Measurements from ENCODE around the gene HARBI1. TPM values are rescaled to one million over a fixed set of nuclear protein-coding genes. Genes with fewer than 3 reads are reported as not detected.

HARBI1 gene
- total RNA-seq, 1 experiment from 2014 or later, result 4.9 TPM

DNA sequence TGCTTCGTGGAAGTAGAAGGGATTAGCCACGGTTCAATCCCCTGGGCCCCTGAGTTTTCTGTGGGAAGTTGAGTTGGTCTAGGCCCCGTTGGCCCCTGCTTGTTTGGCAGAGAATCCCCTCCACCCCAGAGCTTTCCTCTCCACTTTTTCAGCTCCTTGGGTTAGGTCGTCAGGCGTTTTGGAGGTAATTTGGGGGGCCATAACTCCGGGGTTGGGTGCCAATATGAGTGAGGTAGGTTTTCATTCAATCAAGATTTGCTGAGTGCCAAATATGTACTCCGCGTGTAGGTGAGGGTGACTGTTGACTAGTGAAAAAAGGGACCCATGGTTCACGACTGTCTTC lies 916 bp upstream of the HARBI1 start:
- H3K9me3 ChIP-seq (replicated peaks), result no peaks in the 10 kb centered on the region
- no peak for DNase-seq (ENCODE audit: low read depth in 1 of 2, low spot score in 2 of 2)
- peak overlapping the region; percentile 99 for H3K27ac ChIP-seq
- H3K4me3 ChIP-seq, result peak overlapping the region; percentile 72
- H3K27me3 ChIP-seq (replicated peaks), result no peaks in the 10 kb centered on the region
- H3K36me3 ChIP-seq, result peaks cover 5% of the 10 kb centered on the region; the same call in 1 of the 2 replicates
- peaks cover 12% of the 10 kb centered on the region for H3K4me1 ChIP-seq (replicated peaks)

DNA sequence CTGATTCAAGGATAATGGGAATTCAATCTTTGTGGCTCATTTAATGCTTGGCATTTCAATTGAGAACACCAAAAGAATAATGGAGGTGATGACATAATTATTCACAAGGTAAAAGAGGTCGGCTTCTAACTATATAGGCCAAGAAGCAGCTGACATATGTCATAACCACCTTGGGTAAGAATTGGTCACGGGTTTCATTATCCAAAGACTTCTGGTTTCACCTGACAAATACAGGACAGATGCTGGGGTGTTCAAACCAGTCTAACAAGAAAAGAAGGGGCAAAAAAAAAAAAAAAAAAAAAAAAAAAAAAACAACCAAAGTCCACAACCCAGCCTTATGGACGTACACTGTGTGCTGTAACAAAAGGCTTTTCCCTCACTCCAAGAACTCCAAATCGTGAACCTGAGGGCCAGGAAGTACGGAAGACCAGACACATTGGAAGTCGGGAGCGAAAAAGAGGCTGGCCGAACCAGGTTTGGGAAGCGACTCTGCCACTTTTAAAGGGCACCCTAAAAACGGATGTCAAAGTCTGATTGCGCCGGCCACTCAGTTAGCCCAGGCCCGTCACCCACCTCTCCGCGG lies 385 bp downstream of the HARBI1 start:
- Histone ChIP-seq H3K27me3 (replicated peaks) (no peaks in the 10 kb centered on the region), H3K4me1 (replicated peaks) (peaks cover 12% of the 10 kb centered on the region)

DNA sequence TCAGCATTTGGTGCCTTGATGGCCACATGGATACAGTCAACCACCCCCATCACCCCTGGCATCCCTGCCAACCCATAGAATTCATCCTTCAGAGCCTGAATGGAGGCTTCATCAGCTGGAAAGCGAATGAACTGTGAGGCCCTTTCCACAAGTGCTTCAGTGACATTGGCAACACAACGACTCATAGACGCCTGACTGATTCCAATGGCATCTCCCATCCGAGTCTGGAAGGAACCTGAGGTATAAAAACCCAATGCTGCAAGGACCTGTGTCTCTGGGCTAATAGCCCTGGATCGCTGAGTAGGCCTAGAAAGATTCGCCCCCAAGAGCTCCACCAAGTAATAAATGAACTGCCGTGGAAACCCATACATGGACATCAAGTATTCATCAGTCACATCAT lies 1.3 kb downstream of the HARBI1 start:
- H3K27me3 ChIP-seq (replicated peaks), result no peaks in the 10 kb centered on the region
- peaks cover 12% of the 10 kb centered on the region for H3K4me1 ChIP-seq (replicated peaks)
- no peak for DNase-seq (ENCODE audit: low read depth in 1 of 2, low spot score in 2 of 2)
- no peak overlapping the region for H3K4me3 ChIP-seq
- H3K27ac ChIP-seq, result no peak overlapping the region
- no peaks in the 10 kb centered on the region for H3K9me3 ChIP-seq (replicated peaks)
- H3K36me3 ChIP-seq, result no peaks in the 10 kb centered on the region

More for the DNA sequence above, 385 bp downstream of the HARBI1 start:
- Histone ChIP-seq H3K4me3 (peak overlapping the region; percentile 72), H3K9me3 (replicated peaks) (no peaks in the 10 kb centered on the region), H3K27ac (peak overlapping the region; percentile 99), H3K36me3 (no peaks in the 10 kb centered on the region; the same call in 1 of the 2 replicates)
- DNase-seq (ENCODE audit: low read depth in 1 of 2, low spot score in 2 of 2), result no peak

- Histone ChIP-seq H3K27ac (no peak overlapping the region), H3K4me3 (no peak overlapping the region), H3K27me3 (replicated peaks) (no peaks in the 10 kb centered on the region), H3K4me1 (replicated peaks) (peaks cover 8% of the 10 kb centered on the region), H3K9me3 (replicated peaks) (no peaks in the 10 kb centered on the region), H3K36me3 (no peaks in the 10 kb centered on the region)
- DNase-seq (ENCODE audit: low read depth in 1 of 2, low spot score in 2 of 2), result no peak
These were observed 4.7 kb downstream of the HARBI1 start for GRCh38 chr11:46612326-46612725.

DNA sequence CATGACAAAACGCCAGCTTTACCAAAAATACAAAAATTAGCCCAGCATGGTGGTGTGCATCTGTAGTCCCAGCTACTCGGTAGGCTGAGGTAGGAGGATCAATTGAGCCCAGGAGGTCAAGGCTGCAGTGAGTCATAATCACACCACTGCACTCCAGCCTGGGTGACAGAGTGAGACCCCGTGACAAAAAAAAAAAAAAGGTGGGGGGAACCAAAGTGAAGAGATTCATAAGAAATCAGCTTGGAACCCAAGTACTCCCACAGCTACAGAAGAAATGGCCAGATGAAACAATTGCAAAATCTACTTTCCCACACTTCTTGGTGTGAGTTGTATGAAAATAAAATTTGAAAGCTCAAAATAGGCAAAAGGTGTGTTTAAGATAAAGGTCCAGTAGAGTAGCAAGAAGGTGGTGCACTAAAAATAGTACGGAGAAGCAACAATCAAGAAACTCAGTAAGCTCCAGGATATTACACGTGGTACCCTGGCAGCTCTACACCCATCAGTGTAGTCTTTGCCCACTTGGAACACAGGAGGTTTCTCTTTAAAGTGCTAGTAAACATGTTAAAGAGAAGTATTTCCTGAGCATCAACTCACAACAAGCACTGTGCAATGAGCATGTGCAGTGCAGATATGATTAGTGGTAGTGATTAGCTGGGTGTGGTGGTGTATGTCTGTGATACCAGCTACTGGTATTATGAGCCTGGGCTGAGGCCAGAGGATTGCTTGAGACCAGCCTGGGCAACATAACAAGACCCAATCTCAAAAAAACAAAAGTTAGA lies 5.3 kb downstream of the HARBI1 start:
- Histone ChIP-seq H3K36me3 (no peaks in the 10 kb centered on the region), H3K4me3 (no peak overlapping the region), H3K4me1 (replicated peaks) (peaks cover 8% of the 10 kb centered on the region), H3K27me3 (replicated peaks) (no peaks in the 10 kb centered on the region), H3K9me3 (replicated peaks) (no peaks in the 10 kb centered on the region), H3K27ac (no peak overlapping the region)
- no peak for DNase-seq (ENCODE audit: low read depth in 1 of 2, low spot score in 2 of 2)

- no peak for DNase-seq (ENCODE audit: low read depth in 1 of 2, low spot score in 2 of 2)
- no peak overlapping the region for H3K27ac ChIP-seq
- no peak overlapping the region for H3K4me3 ChIP-seq
- no peaks in the 10 kb centered on the region for H3K4me1 ChIP-seq (replicated peaks)
- no peaks in the 10 kb centered on the region for H3K36me3 ChIP-seq
- no peaks in the 10 kb centered on the region for H3K27me3 ChIP-seq (replicated peaks)
- H3K9me3 ChIP-seq (replicated peaks), result no peaks in the 10 kb centered on the region
These were observed 7.6 kb downstream of the HARBI1 start for GRCh38 chr11:46609386-46609785.

GRCh38 chr11:46607516-46607915 lies 9.5 kb downstream of the HARBI1 start:
- Histone ChIP-seq H3K4me3 (no peak overlapping the region), H3K4me1 (replicated peaks) (no peaks in the 10 kb centered on the region), H3K27me3 (replicated peaks) (no peaks in the 10 kb centered on the region), H3K27ac (no peak overlapping the region), H3K36me3 (peaks cover 3% of the 10 kb centered on the region; the same call in 1 of the 2 replicates), H3K9me3 (replicated peaks) (no peaks in the 10 kb centered on the region)
- DNase-seq (ENCODE audit: low read depth in 1 of 2, low spot score in 2 of 2), result no peak

DNA sequence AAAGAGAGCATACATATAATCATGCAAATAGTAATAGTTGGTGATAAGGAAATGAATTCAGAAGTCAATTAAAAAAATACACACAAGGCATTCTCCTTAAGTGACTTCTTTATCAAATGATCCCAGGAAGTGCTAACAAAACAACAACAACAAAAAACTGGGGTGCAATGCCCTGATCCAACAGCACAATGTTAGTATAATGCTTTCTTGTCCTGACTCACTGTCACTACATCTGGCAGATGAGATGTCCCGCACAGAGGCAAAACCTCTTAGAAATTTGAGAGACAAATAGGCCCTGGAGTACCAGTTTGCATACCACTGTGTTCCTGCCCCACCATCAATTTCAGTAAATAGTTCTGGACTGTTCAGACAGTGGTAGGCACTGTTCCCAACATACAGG lies 12.2 kb downstream of the HARBI1 start:
- DNase-seq (ENCODE audit: low read depth in 1 of 2, low spot score in 2 of 2), result no peak
- H3K36me3 ChIP-seq, result peaks cover 7% of the 10 kb centered on the region; the same call in 1 of the 2 replicates
- no peaks in the 10 kb centered on the region for H3K4me1 ChIP-seq (replicated peaks)
- no peak overlapping the region for H3K27ac ChIP-seq
- no peaks in the 10 kb centered on the region for H3K9me3 ChIP-seq (replicated peaks)
- no peak overlapping the region for H3K4me3 ChIP-seq
- no peaks in the 10 kb centered on the region for H3K27me3 ChIP-seq (replicated peaks)

- Histone ChIP-seq H3K27ac (no peak overlapping the region), H3K36me3 (peaks cover 7% of the 10 kb centered on the region; the same call in 1 of the 2 replicates), H3K27me3 (replicated peaks) (no peaks in the 10 kb centered on the region), H3K9me3 (replicated peaks) (no peaks in the 10 kb centered on the region), H3K4me3 (no peak overlapping the region), H3K4me1 (replicated peaks) (no peaks in the 10 kb centered on the region)
- DNase-seq (ENCODE audit: low read depth in 1 of 2, low spot score in 2 of 2), result no peak
These were observed 13.2 kb downstream of the HARBI1 start for GRCh38 chr11:46603704-46604308.

GRCh38 chr11:46601129-46601528 lies 15.9 kb downstream of the HARBI1 start:
- Histone ChIP-seq H3K9me3 (replicated peaks) (no peaks in the 10 kb centered on the region), H3K4me1 (replicated peaks) (no peaks in the 10 kb centered on the region), H3K27ac (no peak overlapping the region), H3K27me3 (replicated peaks) (no peaks in the 10 kb centered on the region), H3K4me3 (no peak overlapping the region), H3K36me3 (peaks cover 7% of the 10 kb centered on the region; the same call in 1 of the 2 replicates)
- DNase-seq (ENCODE audit: low read depth in 1 of 2, low spot score in 2 of 2), result no peak

DNA sequence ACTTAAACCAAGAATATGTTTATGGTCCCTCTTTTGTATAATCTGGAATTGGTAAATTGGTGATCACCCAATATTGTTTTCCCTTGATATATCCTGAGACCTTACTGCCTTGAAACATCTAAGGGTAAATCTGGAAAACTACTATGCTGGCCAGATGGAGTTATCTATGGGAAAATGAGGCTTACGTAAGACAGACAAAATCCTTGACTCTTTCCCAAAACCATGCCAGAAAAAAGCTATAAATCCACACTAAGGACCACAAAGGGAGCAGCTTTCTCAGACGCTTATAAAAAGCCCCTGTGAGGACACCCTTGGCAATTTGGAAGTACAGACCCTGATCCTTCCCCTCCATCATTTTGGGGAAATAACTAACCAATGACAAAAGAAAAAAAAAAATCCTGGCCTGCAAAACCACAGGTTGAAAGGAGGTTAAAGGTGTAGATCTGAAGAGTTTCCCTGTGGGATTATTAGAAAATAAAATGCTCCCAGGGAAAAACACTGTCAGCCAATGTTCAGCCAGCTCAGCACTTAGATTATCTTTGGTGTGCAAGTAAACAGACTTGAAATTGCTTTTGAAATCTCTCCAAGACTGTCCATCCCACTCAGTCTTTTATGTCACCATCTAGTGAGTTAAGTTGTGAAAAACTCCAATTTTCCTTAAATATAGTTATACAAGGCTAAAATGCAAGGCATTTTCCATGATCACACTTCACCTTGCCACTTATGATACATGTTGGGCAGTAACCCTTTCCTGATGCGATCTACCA lies 16.6 kb downstream of the HARBI1 start:
- no peaks in the 10 kb centered on the region for H3K27me3 ChIP-seq (replicated peaks)
- H3K9me3 ChIP-seq (replicated peaks), result no peaks in the 10 kb centered on the region
- H3K4me3 ChIP-seq, result no peak overlapping the region
- no peak overlapping the region for H3K27ac ChIP-seq
- peaks cover 7% of the 10 kb centered on the region; the same call in 1 of the 2 replicates for H3K36me3 ChIP-seq
- no peaks in the 10 kb centered on the region for H3K4me1 ChIP-seq (replicated peaks)
- no peak for DNase-seq (ENCODE audit: low read depth in 1 of 2, low spot score in 2 of 2)

- Histone ChIP-seq H3K4me3 (no peak overlapping the region), H3K36me3 (peaks cover 7% of the 10 kb centered on the region; the same call in 1 of the 2 replicates), H3K9me3 (replicated peaks) (no peaks in the 10 kb centered on the region), H3K27ac (no peak overlapping the region), H3K4me1 (replicated peaks) (no peaks in the 10 kb centered on the region), H3K27me3 (replicated peaks) (no peaks in the 10 kb centered on the region)
- no peak for DNase-seq (ENCODE audit: low read depth in 1 of 2, low spot score in 2 of 2)
These were observed 17.5 kb downstream of the HARBI1 start for GRCh38 chr11:46599340-46600193.
